ENCODE results near the gene GGCX. TPM values are rescaled to one million over a fixed set of nuclear protein-coding genes. Genes with fewer than 3 reads are reported as not detected.

The GGCX gene
- total RNA-seq, 1 experiment from 2014 or later, result 47.0 TPM

- Histone ChIP-seq H4K20me1 (ENCODE audit: insufficient read depth, low read depth, low read length) (no peaks in the 10 kb centered on the region; the same call in 1 of the 2 replicates), H2AFZ (ENCODE audit: low read length) (no peak overlapping the region), H3K79me2 (ENCODE audit: low read length) (peaks cover 16% of the 10 kb centered on the region), H3K4me2 (ENCODE audit: low read depth, low read length, poor library complexity, severe bottlenecking) (no peak overlapping the region), H3K9ac (ENCODE audit: low read length) (no peak overlapping the region), H3K4me1 (ENCODE audit: low read length) (peaks cover 13% of the 10 kb centered on the region), H3K27me3 (ENCODE audit: low read length) (no peaks in the 10 kb centered on the region), H3K4me3 (ENCODE audit: low read length) (no peak overlapping the region), H3K36me3 (ENCODE audit: insufficient read depth, low read length) (peaks cover 5% of the 10 kb centered on the region; the same call in 1 of the 2 replicates), H3K27ac (ENCODE audit: low read length) (no peak overlapping the region), H3K9me2 (replicated peaks; ENCODE audit: insufficient read depth, low read length) (no peaks in the 10 kb centered on the region), H3K9me3 (ENCODE audit: low read length) (no peaks in the 10 kb centered on the region)
- no peak for DNase-seq
These were observed 22.5 kb upstream of the GGCX start for GRCh38 chr2:85583667-85584353.

DNA sequence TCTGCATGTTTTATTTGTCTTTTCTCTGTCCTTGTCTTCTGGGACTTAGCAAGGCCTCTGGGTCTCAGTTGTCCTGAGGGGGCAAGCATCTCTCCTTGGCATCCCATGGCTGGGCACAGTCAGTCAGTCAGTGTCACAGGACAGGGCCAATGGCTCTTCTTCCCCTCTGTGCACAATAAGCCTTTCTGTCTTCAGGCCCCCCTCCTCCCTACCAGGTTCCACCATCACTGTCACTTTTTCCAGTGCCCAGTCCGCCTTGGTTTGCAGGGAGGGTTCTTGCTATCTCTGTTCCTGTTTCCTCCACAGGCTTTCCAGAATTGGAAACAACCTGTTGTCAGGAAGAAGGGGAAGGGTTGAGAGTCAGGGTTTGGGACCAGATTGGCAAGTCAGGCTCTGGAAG is 21.2 kb upstream of the GGCX start:
- no peak overlapping the region for H3K27ac ChIP-seq (ENCODE audit: low read length)
- no peaks in the 10 kb centered on the region for H3K27me3 ChIP-seq (ENCODE audit: low read length)
- no peak for DNase-seq
- H3K79me2 ChIP-seq (ENCODE audit: low read length), result peaks cover 24% of the 10 kb centered on the region
- H3K4me1 ChIP-seq (ENCODE audit: low read length), result peaks cover 22% of the 10 kb centered on the region
- H3K4me3 ChIP-seq (ENCODE audit: low read length), result no peak overlapping the region
- no peak overlapping the region for H3K4me2 ChIP-seq (ENCODE audit: low read depth, low read length, poor library complexity, severe bottlenecking)
- H3K9ac ChIP-seq (ENCODE audit: low read length), result no peak overlapping the region
- no peaks in the 10 kb centered on the region for H3K9me3 ChIP-seq (ENCODE audit: low read length)
- peaks cover 5% of the 10 kb centered on the region; the same call in 1 of the 2 replicates for H3K36me3 ChIP-seq (ENCODE audit: insufficient read depth, low read length)
- H2AFZ ChIP-seq (ENCODE audit: low read length), result no peak overlapping the region
- H4K20me1 ChIP-seq (ENCODE audit: insufficient read depth, low read depth, low read length), result no peaks in the 10 kb centered on the region; the same call in 1 of the 2 replicates
- no peaks in the 10 kb centered on the region for H3K9me2 ChIP-seq (replicated peaks; ENCODE audit: insufficient read depth, low read length)

GRCh38 chr2:85580206-85580605 is 18.9 kb upstream of the GGCX start:
- Histone ChIP-seq H3K79me2 (ENCODE audit: low read length) (peaks cover 24% of the 10 kb centered on the region), H3K9me3 (ENCODE audit: low read length) (no peaks in the 10 kb centered on the region), H3K27ac (ENCODE audit: low read length) (no peak overlapping the region), H3K4me1 (ENCODE audit: low read length) (peaks cover 28% of the 10 kb centered on the region), H4K20me1 (ENCODE audit: insufficient read depth, low read depth, low read length) (no peaks in the 10 kb centered on the region; the same call in 1 of the 2 replicates), H2AFZ (ENCODE audit: low read length) (no peak overlapping the region), H3K27me3 (ENCODE audit: low read length) (no peaks in the 10 kb centered on the region), H3K36me3 (ENCODE audit: insufficient read depth, low read length) (peaks cover 5% of the 10 kb centered on the region; the same call in 1 of the 2 replicates), H3K9me2 (replicated peaks; ENCODE audit: insufficient read depth, low read length) (no peaks in the 10 kb centered on the region), H3K9ac (ENCODE audit: low read length) (no peak overlapping the region), H3K4me2 (ENCODE audit: low read depth, low read length, poor library complexity, severe bottlenecking) (peak overlapping the region; percentile 78), H3K4me3 (ENCODE audit: low read length) (no peak overlapping the region)
- no peak for DNase-seq

GRCh38 chr2:85579266-85579935 is 18.1 kb upstream of the GGCX start:
- peaks cover 28% of the 10 kb centered on the region for H3K4me1 ChIP-seq (ENCODE audit: low read length)
- H3K79me2 ChIP-seq (ENCODE audit: low read length), result peaks cover 24% of the 10 kb centered on the region
- H3K9me3 ChIP-seq (ENCODE audit: low read length), result no peaks in the 10 kb centered on the region
- peak overlapping the region; percentile 75 for H3K4me3 ChIP-seq (ENCODE audit: low read length)
- H3K27ac ChIP-seq (ENCODE audit: low read length), result peak overlapping the region; percentile 43; the same call in 1 of the 2 replicates
- peak overlapping the region; percentile 75 for H3K9ac ChIP-seq (ENCODE audit: low read length)
- H3K36me3 ChIP-seq (ENCODE audit: insufficient read depth, low read length), result peaks cover 5% of the 10 kb centered on the region; the same call in 1 of the 2 replicates
- DNase-seq, result no peak
- no peak overlapping the region for H2AFZ ChIP-seq (ENCODE audit: low read length)
- H3K9me2 ChIP-seq (replicated peaks; ENCODE audit: insufficient read depth, low read length), result no peaks in the 10 kb centered on the region
- no peaks in the 10 kb centered on the region; the same call in 1 of the 2 replicates for H4K20me1 ChIP-seq (ENCODE audit: insufficient read depth, low read depth, low read length)
- H3K4me2 ChIP-seq (ENCODE audit: low read depth, low read length, poor library complexity, severe bottlenecking), result peak overlapping the region; percentile 78
- no peaks in the 10 kb centered on the region for H3K27me3 ChIP-seq (ENCODE audit: low read length)

DNA sequence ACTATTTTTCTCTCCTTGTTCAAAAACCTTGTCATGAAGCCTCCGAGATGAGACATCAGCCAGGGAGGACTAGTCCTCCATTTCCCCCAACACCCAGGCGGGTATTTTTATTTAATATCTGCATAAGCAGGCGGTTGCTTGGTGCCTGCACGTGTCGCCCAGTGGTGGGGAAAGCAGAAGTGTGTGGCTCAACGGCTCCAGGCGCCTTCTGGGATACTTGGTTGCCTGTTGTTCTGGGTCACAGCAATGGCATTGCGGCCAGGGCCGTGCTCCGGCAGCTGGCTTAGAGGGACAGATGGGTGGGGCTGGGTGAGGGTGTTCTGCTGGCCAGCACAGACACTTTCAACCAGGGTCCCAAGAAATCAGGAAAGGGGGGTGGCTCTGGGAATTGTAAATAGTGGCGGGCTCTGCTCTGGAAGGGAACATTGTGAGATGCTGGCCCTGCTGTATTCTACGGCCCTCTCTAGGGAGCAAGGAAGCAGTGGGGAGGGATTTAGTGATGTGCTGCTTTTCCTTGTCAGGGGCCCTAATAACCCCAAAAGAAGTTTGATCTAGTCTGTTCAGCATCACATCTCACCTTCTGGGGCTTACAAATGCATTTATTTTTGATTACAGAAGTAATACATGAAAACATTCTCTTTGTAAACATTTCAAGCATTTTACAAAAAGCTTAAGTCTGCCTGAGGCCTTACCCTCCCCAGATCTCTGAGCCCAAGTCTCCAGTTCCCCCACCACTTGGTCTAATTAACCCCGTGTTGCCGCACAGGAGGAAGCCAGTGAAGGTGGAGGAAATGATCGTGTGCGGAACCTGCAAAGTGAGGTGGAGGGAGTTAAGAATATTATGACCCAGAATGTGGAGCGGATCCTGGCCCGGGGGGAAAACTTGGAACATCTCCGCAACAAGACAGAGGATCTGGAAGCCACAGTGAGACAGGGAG is 17.2 kb upstream of the GGCX start:
- no peaks in the 10 kb centered on the region for H3K27me3 ChIP-seq (ENCODE audit: low read length)
- H3K79me2 ChIP-seq (ENCODE audit: low read length), result peaks cover 24% of the 10 kb centered on the region
- H3K9ac ChIP-seq (ENCODE audit: low read length), result peak overlapping the region; percentile 75
- H2AFZ ChIP-seq (ENCODE audit: low read length), result peak overlapping the region; percentile 62
- no peaks in the 10 kb centered on the region for H3K9me2 ChIP-seq (replicated peaks; ENCODE audit: insufficient read depth, low read length)
- DNase-seq, result peak; percentile 90
- peak overlapping the region; percentile 78 for H3K4me2 ChIP-seq (ENCODE audit: low read depth, low read length, poor library complexity, severe bottlenecking)
- peaks cover 5% of the 10 kb centered on the region; the same call in 1 of the 2 replicates for H3K36me3 ChIP-seq (ENCODE audit: insufficient read depth, low read length)
- peak overlapping the region; percentile 43 for H3K27ac ChIP-seq (ENCODE audit: low read length)
- H4K20me1 ChIP-seq (ENCODE audit: insufficient read depth, low read depth, low read length), result no peaks in the 10 kb centered on the region; the same call in 1 of the 2 replicates
- H3K9me3 ChIP-seq (ENCODE audit: low read length), result no peaks in the 10 kb centered on the region
- H3K4me1 ChIP-seq (ENCODE audit: low read length), result peaks cover 28% of the 10 kb centered on the region
- peak overlapping the region; percentile 75 for H3K4me3 ChIP-seq (ENCODE audit: low read length)

GRCh38 chr2:85577386-85578242 is 16.3 kb upstream of the GGCX start, which contains the start of gene VAMP8:
VAMP8 (plus strand) TSS chr2:85577586; CDS start chr2:85577647, 61 bp downstream.
- no peaks in the 10 kb centered on the region for H3K27me3 ChIP-seq (ENCODE audit: low read length)
- peaks cover 28% of the 10 kb centered on the region for H3K4me1 ChIP-seq (ENCODE audit: low read length)
- peaks cover 5% of the 10 kb centered on the region; the same call in 1 of the 2 replicates for H3K36me3 ChIP-seq (ENCODE audit: insufficient read depth, low read length)
- peak within 1 kb of the TSS; percentile 62 for H2AFZ ChIP-seq (ENCODE audit: low read length)
- peak within 1 kb of the TSS; percentile 78 for H3K4me2 ChIP-seq (ENCODE audit: low read depth, low read length, poor library complexity, severe bottlenecking)
- no peaks in the 10 kb centered on the region for H3K9me2 ChIP-seq (replicated peaks; ENCODE audit: insufficient read depth, low read length)
- H3K4me3 ChIP-seq (ENCODE audit: low read length), result peak within 1 kb of the TSS; percentile 75
- peak within 1 kb of the TSS; percentile 75 for H3K9ac ChIP-seq (ENCODE audit: low read length)
- H3K9me3 ChIP-seq (ENCODE audit: low read length), result no peaks in the 10 kb centered on the region
- H3K79me2 ChIP-seq (ENCODE audit: low read length), result peaks cover 24% of the 10 kb centered on the region
- DNase-seq, result peak; percentile 89
- no peaks in the 10 kb centered on the region for H4K20me1 ChIP-seq (ENCODE audit: insufficient read depth, low read depth, low read length)
- peak within 1 kb of the TSS; percentile 43 for H3K27ac ChIP-seq (ENCODE audit: low read length)

GRCh38 chr2:85577063-85577385 is 15.7 kb upstream of the GGCX start:
- Histone ChIP-seq H2AFZ (ENCODE audit: low read length) (peak overlapping the region; percentile 62), H3K4me3 (ENCODE audit: low read length) (peak overlapping the region; percentile 75), H4K20me1 (ENCODE audit: insufficient read depth, low read depth, low read length) (no peaks in the 10 kb centered on the region), H3K4me2 (ENCODE audit: low read depth, low read length, poor library complexity, severe bottlenecking) (peak overlapping the region; percentile 78), H3K27me3 (ENCODE audit: low read length) (no peaks in the 10 kb centered on the region), H3K9me3 (ENCODE audit: low read length) (no peaks in the 10 kb centered on the region), H3K9me2 (replicated peaks; ENCODE audit: insufficient read depth, low read length) (no peaks in the 10 kb centered on the region), H3K79me2 (ENCODE audit: low read length) (peaks cover 24% of the 10 kb centered on the region), H3K36me3 (ENCODE audit: insufficient read depth, low read length) (peaks cover 5% of the 10 kb centered on the region; the same call in 1 of the 2 replicates), H3K27ac (ENCODE audit: low read length) (no peak overlapping the region), H3K9ac (ENCODE audit: low read length) (peak overlapping the region; percentile 75), H3K4me1 (ENCODE audit: low read length) (peaks cover 28% of the 10 kb centered on the region)
- DNase-seq, result no peak
